ENCODE results near the gene WDTC1. TPM values are rescaled to one million over a fixed set of nuclear protein-coding genes. Genes with fewer than 3 reads are reported as not detected.

WDTC1 gene
- total and polyA plus RNA-seq, 2 of the 13 experiments (the other 11 are each of a cell fraction or from before 2014, with no cell fraction given), result 5.5 TPM

GRCh38 chr1:27356277-27356618 is 121.8 kb downstream of the WDTC1 start:
- H2AFZ ChIP-seq (ENCODE audit: low read length), result no peak overlapping the region
- no peak for ATAC-seq
- no peak overlapping the region for H3K4me3 ChIP-seq (replicated peaks in 1 of 3; ENCODE audit: insufficient read depth in 1 of 3, low read depth in 2 of 3, low read length in 3 of 3)
- H3K79me2 ChIP-seq (ENCODE audit: insufficient read depth, low read length), result no peaks in the 10 kb centered on the region
- intact Hi-C loops (cut with micrococcal nuclease; ENCODE audit: unreplicated experiment) (no loop called here), in situ Hi-C loops (cut with HindIII; ENCODE audit: extremely low pct_ligation_motif_present, low pct_unique_long_range_greater_than_20kb) (loop anchor here (5.0 kb wide), 1 partner anchor 36 kb away; the partner anchor contains the start of gene GPR3)
- H3K4me1 ChIP-seq (ENCODE audit: insufficient read depth, low read length), result peaks cover 18% of the 10 kb centered on the region
- H3K27ac ChIP-seq (ENCODE audit: extremely low read length, insufficient read depth, low read length), result no peak overlapping the region
- no peak for DNase-seq (ENCODE audit: low spot score)
- H4K20me1 ChIP-seq (ENCODE audit: insufficient read depth, low read length), result no peaks in the 10 kb centered on the region
- H3K27me3 ChIP-seq (ENCODE audit: control insufficient read depth in 1 of 2, insufficient read depth in 2 of 2, low read length in 2 of 2), result no peaks in the 10 kb centered on the region
- BruUV-seq (replicated peaks), result no TSS peak
- 0 out of 5 replicates have a peak, but pooled peaks cover 0 to 2% of the 10 kb centered on the region in 2 experiments for H3K36me3 ChIP-seq (replicated peaks in 1 of 2; ENCODE audit: control insufficient read depth in 1 of 2, insufficient read depth in 2 of 2, low read length in 2 of 2)
- POLR2A ChIA-PET, result no interaction called here
- WGBS (ENCODE audit: low lambda C conversion rate), result 100% methylated on average over 9 of the region's 13 CpGs
- H3K9me3 ChIP-seq (ENCODE audit: low read length), result no peaks in the 10 kb centered on the region
- H3K9ac ChIP-seq (ENCODE audit: insufficient read depth, low read depth, low read length), result no peak overlapping the region
- no peak overlapping the region for H3K4me2 ChIP-seq (ENCODE audit: low read depth, low read length)
- CTCF ChIA-PET (ENCODE audit: low intra/inter-chr PET ratio, low total read pairs), result no interaction called here
- FAIRE-seq, result no peak
- TF ChIP-seq ZNF207 (IDR thresholded peaks at IDR 0.05; ENCODE audit: borderline replicate concordance) (no peak), JUNB (CRISPR knock-in tag; IDR thresholded peaks at IDR 0.05; ENCODE audit: borderline replicate concordance) (no peak), HNF4G (IDR thresholded peaks at IDR 0.05; ENCODE audit: borderline replicate concordance, low read depth, low read length) (no peak), HNF4G (CRISPR knock-in tag; IDR thresholded peaks at IDR 0.05; ENCODE audit: borderline replicate concordance, low read depth) (no peak), ZNF256 (CRISPR knock-in tag; conservative IDR thresholded peaks at IDR 0.05) (no peak), ZNF10 (CRISPR knock-in tag; IDR thresholded peaks at IDR 0.05; ENCODE audit: borderline replicate concordance, low read depth) (no peak), ZFP36L2 (CRISPR knock-in tag; IDR thresholded peaks at IDR 0.05) (no peak), DMTF1 (CRISPR knock-in tag; IDR thresholded peaks at IDR 0.05) (no peak), TGIF2 (CRISPR knock-in tag; IDR thresholded peaks at IDR 0.05) (no peak), ZMYM3 (CRISPR knock-in tag; IDR thresholded peaks at IDR 0.05) (no peak), HHEX (CRISPR knock-in tag; IDR thresholded peaks at IDR 0.05) (no peak), ZSCAN5A (CRISPR knock-in tag; IDR thresholded peaks at IDR 0.05; ENCODE audit: borderline replicate concordance) (no peak), MTA3 (CRISPR knock-in tag; IDR thresholded peaks at IDR 0.05) (no peak), MYC (CRISPR knock-in tag; IDR thresholded peaks at IDR 0.05; ENCODE audit: borderline replicate concordance) (no peak), ATF7-NPFF (CRISPR knock-in tag; IDR thresholded peaks at IDR 0.05; ENCODE audit: low read depth) (no peak), NFYC (CRISPR knock-in tag; IDR thresholded peaks at IDR 0.05) (no peak), ZNF703 (CRISPR knock-in tag; IDR thresholded peaks at IDR 0.05; ENCODE audit: borderline replicate concordance) (no peak)
- TF ChIP-seq, protein P1, sequence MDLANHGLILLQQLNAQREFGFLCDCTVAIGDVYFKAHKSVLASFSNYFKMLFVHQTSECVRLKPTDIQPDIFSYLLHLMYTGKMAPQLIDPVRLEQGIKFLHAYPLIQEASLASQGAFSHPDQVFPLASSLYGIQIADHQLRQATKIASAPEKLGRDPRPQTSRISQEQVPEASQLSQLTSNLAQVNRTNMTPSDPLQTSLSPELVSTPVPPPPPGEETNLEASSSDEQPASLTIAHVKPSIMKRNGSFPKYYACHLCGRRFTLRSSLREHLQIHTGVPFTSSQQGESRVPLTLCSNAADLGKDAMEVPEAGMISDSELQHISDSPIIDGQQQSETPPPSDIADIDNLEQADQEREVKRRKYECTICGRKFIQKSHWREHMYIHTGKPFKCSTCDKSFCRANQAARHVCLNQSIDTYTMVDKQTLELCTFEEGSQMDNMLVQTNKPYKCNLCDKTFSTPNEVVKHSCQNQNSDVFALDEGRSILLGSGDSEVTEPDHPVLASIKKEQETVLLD (CRISPR knock-in tag; IDR thresholded peaks at IDR 0.05; ENCODE audit: low read depth), result no peak
- TF ChIP-seq, protein P2, sequence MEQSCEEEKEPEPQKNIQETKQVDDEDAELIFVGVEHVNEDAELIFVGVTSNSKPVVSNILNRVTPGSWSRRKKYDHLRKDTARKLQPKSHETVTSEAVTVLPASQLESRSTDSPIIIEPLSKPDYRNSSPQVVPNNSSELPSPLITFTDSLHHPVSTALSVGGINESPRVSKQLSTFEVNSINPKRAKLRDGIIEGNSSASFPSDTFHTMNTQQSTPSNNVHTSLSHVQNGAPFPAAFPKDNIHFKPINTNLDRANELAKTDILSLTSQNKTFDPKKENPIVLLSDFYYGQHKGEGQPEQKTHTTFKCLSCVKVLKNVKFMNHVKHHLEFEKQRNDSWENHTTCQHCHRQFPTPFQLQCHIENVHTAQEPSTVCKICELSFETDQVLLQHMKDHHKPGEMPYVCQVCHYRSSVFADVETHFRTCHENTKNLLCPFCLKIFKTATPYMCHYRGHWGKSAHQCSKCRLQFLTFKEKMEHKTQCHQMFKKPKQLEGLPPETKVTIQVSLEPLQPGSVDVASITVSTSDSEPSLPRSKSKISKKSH (CRISPR knock-in tag; IDR thresholded peaks at IDR 0.05; ENCODE audit: borderline replicate concordance), result no peak
